Measurements from ENCODE around the gene NAALADL2.

- TF ChIP-seq, protein P1, sequence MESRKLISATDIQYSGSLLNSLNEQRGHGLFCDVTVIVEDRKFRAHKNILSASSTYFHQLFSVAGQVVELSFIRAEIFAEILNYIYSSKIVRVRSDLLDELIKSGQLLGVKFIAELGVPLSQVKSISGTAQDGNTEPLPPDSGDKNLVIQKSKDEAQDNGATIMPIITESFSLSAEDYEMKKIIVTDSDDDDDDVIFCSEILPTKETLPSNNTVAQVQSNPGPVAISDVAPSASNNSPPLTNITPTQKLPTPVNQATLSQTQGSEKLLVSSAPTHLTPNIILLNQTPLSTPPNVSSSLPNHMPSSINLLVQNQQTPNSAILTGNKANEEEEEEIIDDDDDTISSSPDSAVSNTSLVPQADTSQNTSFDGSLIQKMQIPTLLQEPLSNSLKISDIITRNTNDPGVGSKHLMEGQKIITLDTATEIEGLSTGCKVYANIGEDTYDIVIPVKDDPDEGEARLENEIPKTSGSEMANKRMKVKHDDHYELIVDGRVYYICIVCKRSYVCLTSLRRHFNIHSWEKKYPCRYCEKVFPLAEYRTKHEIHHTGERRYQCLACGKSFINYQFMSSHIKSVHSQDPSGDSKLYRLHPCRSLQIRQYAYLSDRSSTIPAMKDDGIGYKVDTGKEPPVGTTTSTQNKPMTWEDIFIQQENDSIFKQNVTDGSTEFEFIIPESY (IDR thresholded peaks at IDR 0.05), result no peak
- TF ChIP-seq CTCF (IDR thresholded peaks at IDR 0.05; ENCODE audit: low read depth, low read length, missing input control), result peak; percentile 57
- TF ChIP-seq FOXA1 (IDR thresholded peaks at IDR 0.05), result no peak
Observed at GRCh38 chr3:174862101-174862500, 3.0 kb downstream of the NAALADL2 start.

Data from liver (tissue), 2 donors.